MM.1S (cell line): ENCODE measurements around the gene MCM9.

ENCODE experiments used
- EZH2 ChIP-seq: fragments of 300-600 bp; sonication (generic); optimal IDR thresholded peaks from 2 replicates; pipeline ENCODE3; 2017; ENCODE audit warnings: low read depth, mild to moderate bottlenecking, antibody characterized with exemption, low read length, mixed read lengths
- EZH2phosphoT487 ChIP-seq: fragments of 300-600 bp; sonication (generic); IDR thresholded peaks from 2 replicates; pipeline ENCODE4 v1.6.1; 2018; ENCODE audit warnings: antibody characterized with exemption, low read length
- TF ChIP-seq, protein P1 (sequence below): fragments of 300-600 bp; sonication (generic); IDR thresholded peaks from 2 replicates; pipeline ENCODE4 v1.5.1; 2016; ENCODE audit warnings: antibody characterized with exemption, low read length, mixed read lengths

DNA sequence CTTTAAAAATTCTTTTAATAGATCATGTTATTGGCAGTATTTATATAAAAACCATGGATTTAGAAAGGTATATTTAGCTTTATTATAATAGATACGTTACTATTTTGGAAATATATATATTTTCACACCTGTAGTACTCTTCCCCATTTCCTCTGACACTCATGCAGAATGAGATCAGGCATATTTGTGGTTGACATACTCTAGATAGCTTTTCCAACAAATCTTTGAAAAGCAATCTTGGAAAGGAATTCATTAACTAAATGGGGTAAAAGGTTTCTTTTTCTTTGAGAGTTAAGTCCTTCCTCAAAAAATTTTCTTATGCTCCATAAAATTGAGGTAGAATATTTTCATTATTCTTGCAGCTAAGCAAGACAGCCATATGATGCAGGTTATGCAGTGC, 26.5 kb downstream of the MCM9 start:
- TF ChIP-seq, protein P1, sequence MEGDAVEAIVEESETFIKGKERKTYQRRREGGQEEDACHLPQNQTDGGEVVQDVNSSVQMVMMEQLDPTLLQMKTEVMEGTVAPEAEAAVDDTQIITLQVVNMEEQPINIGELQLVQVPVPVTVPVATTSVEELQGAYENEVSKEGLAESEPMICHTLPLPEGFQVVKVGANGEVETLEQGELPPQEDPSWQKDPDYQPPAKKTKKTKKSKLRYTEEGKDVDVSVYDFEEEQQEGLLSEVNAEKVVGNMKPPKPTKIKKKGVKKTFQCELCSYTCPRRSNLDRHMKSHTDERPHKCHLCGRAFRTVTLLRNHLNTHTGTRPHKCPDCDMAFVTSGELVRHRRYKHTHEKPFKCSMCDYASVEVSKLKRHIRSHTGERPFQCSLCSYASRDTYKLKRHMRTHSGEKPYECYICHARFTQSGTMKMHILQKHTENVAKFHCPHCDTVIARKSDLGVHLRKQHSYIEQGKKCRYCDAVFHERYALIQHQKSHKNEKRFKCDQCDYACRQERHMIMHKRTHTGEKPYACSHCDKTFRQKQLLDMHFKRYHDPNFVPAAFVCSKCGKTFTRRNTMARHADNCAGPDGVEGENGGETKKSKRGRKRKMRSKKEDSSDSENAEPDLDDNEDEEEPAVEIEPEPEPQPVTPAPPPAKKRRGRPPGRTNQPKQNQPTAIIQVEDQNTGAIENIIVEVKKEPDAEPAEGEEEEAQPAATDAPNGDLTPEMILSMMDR, result no peak
- no peak for TF ChIP-seq EZH2
- TF ChIP-seq EZH2phosphoT487, result no peak
